Prostate gland (tissue), 2 donors: Measurements from ENCODE around the gene MBD3L5. TPM values are rescaled to one million over a fixed set of nuclear protein-coding genes. Genes with fewer than 3 reads are reported as not detected.
"Not testable (repeated sequence)": the region's sequence is repeated elsewhere in the genome, so short reads cannot be mapped to it uniquely, and the experiment has no call there.

Experiments used
- DNase-seq: peaks from one replicate; pipeline ENCODE4 v3.0.0-alpha.2; 2019; ENCODE audit warnings: low spot score
- H3K27ac ChIP-seq, 2 donors: fragments of 200-600 bp; sonication (generic); 2 replicates each; pipeline ENCODE4 v1.5.1; 2017 to 2019
- H3K27me3 ChIP-seq: fragments of 200-600 bp; sonication (generic); replicated peaks from 2 replicates; pipeline ENCODE4 v1.5.1; 2019; ENCODE audit not compliant: insufficient read depth
- H3K36me3 ChIP-seq, 2 donors: fragments of 200-600 bp; sonication (generic); 1 replicate in 1 of 2; 2 replicates in 1 of 2; pipeline versions ENCODE4 v1.5.1 to v1.8.1; 2017 to 2019
- H3K4me1 ChIP-seq: fragments of 200-600 bp; sonication (generic); replicated peaks from 2 replicates; pipeline ENCODE4 v1.5.1; 2019
- H3K4me3 ChIP-seq, 2 donors: fragments of 200-600 bp; sonication (generic); 2 replicates each; pipeline ENCODE4 v1.5.1; 2017 to 2019
- H3K9me3 ChIP-seq: fragments of 200-600 bp; sonication (generic); 2 replicates; pipeline ENCODE4 v1.5.1; 2017
- CTCF ChIP-seq, 4 experiments: fragments of 200-600 bp in 2 of 4; fragments of 450-650 bp in 2 of 4; sonication (generic) in 2 of 4; IDR thresholded peaks; 1 replicate in 3 of 4; 2 replicates in 1 of 4; pipeline ENCODE4 v1.5.1; 2016 to 2019; ENCODE audit warnings: antibody characterized with exemption in 4 of 4, mild to moderate bottlenecking in 2 of 4, moderate library complexity in 2 of 4
- POLR2A ChIP-seq: fragments of 450-650 bp; IDR thresholded peaks from one replicate; pipeline ENCODE4 v1.6.1; 2016; ENCODE audit warnings: antibody characterized with exemption, mild to moderate bottlenecking
- POLR2AphosphoS5 ChIP-seq: sonication (generic); formaldehyde crosslinking; IDR thresholded peaks from one replicate; pipeline ENCODE4 v1.6.1; 2017; ENCODE audit warnings: antibody characterized with exemption
- WGBS: methylation state at CpG from one replicate; pipeline ENCODE4 v1.1.5; 2018; 5-methylcytosine and 5-hydroxymethylcytosine counted together
- intact Hi-C: fragments of 100-400 bp; cut with DNase I; formaldehyde crosslinking; loops from one replicate; pipeline ENCODE4 v1.14.2; 2022
- total RNA-seq, 2 donors: library from RNA; depleted of rRNA; stranded (reverse); fragments of >200 nt; gene quantifications; one replicate each; pipeline ENCODE4 v1.1.0, GENCODE V29; 2016

MBD3L5 gene
- total RNA-seq, 2 donors from 2014 or later = not detected

- H3K27ac ChIP-seq, DNase-seq, H3K27me3 ChIP-seq, H3K4me3 ChIP-seq, intact Hi-C loops, H3K9me3 ChIP-seq, H3K4me1 ChIP-seq, H3K36me3 ChIP-seq: not testable (repeated sequence)
- WGBS = 93% methylated on average over 14 of the region's 14 CpGs
These were observed 25.3 kb downstream of the MBD3L5 start for GRCh38 chr19:7055679-7056078.

GRCh38 chr19:7056371-7056770 is 26.0 kb downstream of the MBD3L5 start:
- H3K4me3 ChIP-seq, H3K9me3 ChIP-seq, H3K4me1 ChIP-seq, intact Hi-C loops, H3K36me3 ChIP-seq, DNase-seq, H3K27ac ChIP-seq, H3K27me3 ChIP-seq: not testable (repeated sequence)
- 89% methylated on average over 9 of the region's 16 CpGs for WGBS

GRCh38 chr19:7058576-7058975 is 28.2 kb downstream of the MBD3L5 start, which contains the start of gene MBD3L3:
Gene MBD3L3, minus strand, starts transcription at chr19:7058676. Its CDS starts 71 bp downstream, at chr19:7058605.
- H3K36me3 ChIP-seq, H3K27ac ChIP-seq, H3K4me1 ChIP-seq, H3K27me3 ChIP-seq, H3K9me3 ChIP-seq, DNase-seq, H3K4me3 ChIP-seq, intact Hi-C loops: not testable (repeated sequence)
- no CpG with 5 or more reads among the region's 8 CpGs for WGBS

- intact Hi-C loops, H3K9me3 ChIP-seq, H3K4me3 ChIP-seq, H3K4me1 ChIP-seq, H3K27me3 ChIP-seq, DNase-seq, H3K36me3 ChIP-seq, H3K27ac ChIP-seq: not testable (repeated sequence)
- 73% methylated on average over 2 of the region's 2 CpGs for WGBS
These were observed 29.6 kb downstream of the MBD3L5 start for GRCh38 chr19:7059977-7060376.

GRCh38 chr19:7063339-7063738 is 33.0 kb downstream of the MBD3L5 start:
- no peaks in the 10 kb centered on the region for H3K4me1 ChIP-seq
- WGBS = 73% methylated on average over 4 of the region's 4 CpGs
- H3K27me3 ChIP-seq = no peaks in the 10 kb centered on the region
- no peak overlapping the region for H3K27ac ChIP-seq
- no peak for TF ChIP-seq POLR2AphosphoS5
- TF ChIP-seq CTCF (IDR thresholded peaks at IDR 0.05) = no peak
- TF ChIP-seq POLR2A = no peak
- H3K36me3 ChIP-seq = no peaks in the 10 kb centered on the region
- intact Hi-C loops = no loop called here
- no peak overlapping the region for H3K4me3 ChIP-seq
- H3K9me3 ChIP-seq = no peaks in the 10 kb centered on the region
- no peak for DNase-seq

GRCh38 chr19:7063764-7064418 is 33.5 kb downstream of the MBD3L5 start:
- H3K27me3 ChIP-seq = no peaks in the 10 kb centered on the region
- H3K9me3 ChIP-seq = no peaks in the 10 kb centered on the region
- 86% methylated on average over 9 of the region's 9 CpGs for WGBS
- TF ChIP-seq POLR2A (no peak), POLR2AphosphoS5 (no peak), CTCF (IDR thresholded peaks at IDR 0.05) (no peak)
- H3K4me3 ChIP-seq = no peak overlapping the region
- intact Hi-C loops = no loop called here
- H3K27ac ChIP-seq = no peak overlapping the region
- no peaks in the 10 kb centered on the region for H3K36me3 ChIP-seq
- H3K4me1 ChIP-seq = no peaks in the 10 kb centered on the region
- no peak for DNase-seq

GRCh38 chr19:7067122-7067521 is 36.7 kb downstream of the MBD3L5 start:
- H3K36me3 ChIP-seq, H3K27me3 ChIP-seq, H3K4me1 ChIP-seq, H3K9me3 ChIP-seq, intact Hi-C loops, H3K4me3 ChIP-seq, H3K27ac ChIP-seq: not testable (repeated sequence)
- DNase-seq = peak; percentile 1
- 50% methylated on average over 13 of the region's 13 CpGs for WGBS
